ENCODE data around the gene RNF180.
"Not testable (repeated sequence)": the region's sequence is repeated elsewhere in the genome, so short reads cannot be mapped to it uniquely, and the experiment has no call there.

The RNF180 gene

DNA sequence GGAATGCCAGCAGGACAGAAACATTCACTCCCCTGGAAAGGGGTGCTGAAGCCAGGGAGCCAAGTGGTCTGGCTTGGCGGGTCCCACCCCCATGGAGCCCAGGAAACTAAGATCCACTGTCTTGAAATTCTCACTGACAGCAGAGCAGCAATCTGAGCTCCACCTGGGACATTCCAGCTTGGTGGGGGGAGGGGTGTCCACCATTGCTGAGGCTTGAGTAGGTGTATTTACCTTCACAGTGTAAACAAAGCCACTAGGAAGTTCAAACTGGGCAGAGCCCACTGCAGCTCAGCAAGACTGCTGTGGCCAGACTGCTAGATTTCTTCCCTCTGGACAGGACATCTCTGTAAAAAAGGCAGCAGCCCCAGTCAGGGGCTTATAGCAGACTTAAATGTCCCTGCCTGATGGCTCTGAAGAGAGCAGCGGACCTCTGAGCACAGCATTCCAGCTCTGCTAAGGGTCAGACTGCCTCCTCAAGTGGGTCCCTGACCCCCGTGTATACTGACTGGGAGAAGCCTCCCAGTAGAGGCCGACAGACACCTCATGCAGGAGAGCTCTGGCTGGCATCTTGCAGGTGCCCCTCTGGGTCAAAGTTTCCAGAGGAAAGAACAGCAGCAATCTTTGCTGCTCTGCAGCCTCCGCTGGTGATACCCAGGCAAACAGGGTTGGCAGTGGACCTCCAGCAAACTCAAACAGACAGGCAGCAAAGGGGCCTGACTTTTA, 241.6 kb downstream of the RNF180 start:
- H3K4ac ChIP-seq (ENCODE audit: low read depth in 1 of 2, low read length in 2 of 2); H3K4me3 ChIP-seq (ENCODE audit: insufficient read depth in 1 of 2, low read depth in 1 of 2, low read length in 2 of 2); H3K79me1 ChIP-seq (replicated peaks; ENCODE audit: low read length, poor library complexity, severe bottlenecking); H3K9ac ChIP-seq (ENCODE audit: low read length); DNase-seq; H3K14ac ChIP-seq (ENCODE audit: low read length in 2 of 2); H2AK5ac ChIP-seq (ENCODE audit: low read length, severe bottlenecking); H3K4me1 ChIP-seq (ENCODE audit: control insufficient read depth, insufficient read depth, low read depth, low read length); H3K27me3 ChIP-seq (ENCODE audit: control insufficient read depth in 1 of 2, insufficient read depth in 1 of 2, low read length in 2 of 2); H2BK120ac ChIP-seq (ENCODE audit: low read depth, low read length); H2BK12ac ChIP-seq (ENCODE audit: low read length in 2 of 2); H3K18ac ChIP-seq (ENCODE audit: low read depth in 1 of 2, low read length in 2 of 2); H2AFZ ChIP-seq (ENCODE audit: low read depth, low read length); H4K8ac ChIP-seq (ENCODE audit: low read length); H3K9me3 ChIP-seq (ENCODE audit: control insufficient read depth, low read length); H3K27ac ChIP-seq (ENCODE audit: low read length, poor library complexity, severe bottlenecking); H4K91ac ChIP-seq (ENCODE audit: low read length); H3K4me2 ChIP-seq (ENCODE audit: low read length, poor library complexity, severe bottlenecking); H3K36me3 ChIP-seq (ENCODE audit: control insufficient read depth in 1 of 2, insufficient read depth in 2 of 2, low read depth in 1 of 2, low read length in 2 of 2); H2BK15ac ChIP-seq (ENCODE audit: low read depth, poor library complexity, severe bottlenecking); H2BK5ac ChIP-seq (ENCODE audit: low read depth, low read length, poor library complexity, severe bottlenecking); H3K23ac ChIP-seq (ENCODE audit: low read length in 2 of 2): not testable (repeated sequence)
- WGBS: 67% methylated on average over 5 of the region's 5 CpGs

DNA sequence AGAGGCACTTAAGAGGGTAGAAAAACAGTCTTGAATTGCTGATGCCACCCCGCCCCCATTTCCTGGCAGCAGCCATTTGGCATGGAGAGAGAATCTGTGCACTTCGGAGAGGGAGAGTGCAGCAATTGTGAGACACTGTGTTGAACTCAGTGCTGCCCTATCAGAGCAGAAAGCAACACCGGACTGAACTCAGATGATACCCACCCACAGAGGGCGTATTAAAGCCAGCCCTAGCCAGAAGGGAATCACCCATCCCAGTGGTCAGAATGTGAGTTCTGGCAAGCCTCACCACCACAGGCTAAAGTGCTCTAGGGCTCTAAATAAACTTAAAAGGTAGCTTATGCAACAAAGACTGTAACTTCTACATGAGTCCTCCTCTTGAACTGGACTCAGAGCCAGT, 251.7 kb downstream of the RNF180 start:
- no peak overlapping the region for H3K9ac ChIP-seq (ENCODE audit: low read length)
- no peak overlapping the region for H3K4ac ChIP-seq (ENCODE audit: low read depth in 1 of 2, low read length in 2 of 2)
- H2AFZ ChIP-seq (ENCODE audit: low read depth, low read length): no peak overlapping the region
- no peak overlapping the region for H2BK120ac ChIP-seq (ENCODE audit: low read depth, low read length)
- H3K23ac ChIP-seq (ENCODE audit: low read length in 2 of 2): no peak overlapping the region
- no peaks in the 10 kb centered on the region for H3K36me3 ChIP-seq (ENCODE audit: control insufficient read depth in 1 of 2, insufficient read depth in 2 of 2, low read depth in 1 of 2, low read length in 2 of 2)
- no peak overlapping the region for H2BK12ac ChIP-seq (ENCODE audit: low read length in 2 of 2)
- H2AK5ac ChIP-seq (ENCODE audit: low read length, severe bottlenecking): no peak overlapping the region
- no peak overlapping the region for H4K8ac ChIP-seq (ENCODE audit: low read length)
- H4K91ac ChIP-seq (ENCODE audit: low read length): no peak overlapping the region
- no peak overlapping the region for H3K14ac ChIP-seq (ENCODE audit: low read length in 2 of 2)
- H3K27me3 ChIP-seq (ENCODE audit: control insufficient read depth in 1 of 2, insufficient read depth in 1 of 2, low read length in 2 of 2): no peaks in the 10 kb centered on the region
- H3K4me1 ChIP-seq (ENCODE audit: control insufficient read depth, insufficient read depth, low read depth, low read length): no peaks in the 10 kb centered on the region
- no peak overlapping the region for H3K18ac ChIP-seq (ENCODE audit: low read depth in 1 of 2, low read length in 2 of 2)
- WGBS: 81% methylated on average over 4 of the region's 4 CpGs
- H2BK5ac ChIP-seq (ENCODE audit: low read depth, low read length, poor library complexity, severe bottlenecking): no peak overlapping the region
- H3K9me3 ChIP-seq (ENCODE audit: control insufficient read depth, low read length): no peaks in the 10 kb centered on the region
- H3K4me2 ChIP-seq (ENCODE audit: low read length, poor library complexity, severe bottlenecking): no peak overlapping the region
- DNase-seq: no peak
- no peak overlapping the region for H3K4me3 ChIP-seq (ENCODE audit: insufficient read depth in 1 of 2, low read depth in 1 of 2, low read length in 2 of 2)
- no peaks in the 10 kb centered on the region for H3K79me1 ChIP-seq (replicated peaks; ENCODE audit: low read length, poor library complexity, severe bottlenecking)
- no peak overlapping the region for H3K27ac ChIP-seq (ENCODE audit: low read length, poor library complexity, severe bottlenecking)
- H2BK15ac ChIP-seq (ENCODE audit: low read depth, poor library complexity, severe bottlenecking): no peak overlapping the region

DNA sequence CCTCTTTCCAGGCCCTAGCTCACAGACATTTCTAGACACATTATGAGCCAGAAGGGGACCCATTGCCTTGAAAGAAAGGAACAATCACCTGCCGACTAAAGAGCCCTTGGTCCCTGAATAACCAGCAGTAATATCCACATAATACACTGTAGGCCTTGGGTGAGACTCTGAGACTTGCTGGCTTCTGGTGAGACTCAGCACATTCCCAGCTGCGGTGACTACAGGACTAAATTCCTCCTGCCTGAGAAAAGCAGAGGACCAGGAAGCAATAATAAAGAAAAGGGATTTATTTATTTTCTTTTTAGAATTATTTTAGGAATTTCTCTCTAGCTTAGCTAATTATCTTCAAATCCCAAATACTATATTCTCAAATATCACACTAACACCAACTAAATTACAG, 252.4 kb downstream of the RNF180 start:
- no peak overlapping the region for H4K8ac ChIP-seq (ENCODE audit: low read length)
- no peak overlapping the region for H3K4ac ChIP-seq (ENCODE audit: low read depth in 1 of 2, low read length in 2 of 2)
- H3K14ac ChIP-seq (ENCODE audit: low read length in 2 of 2): no peak overlapping the region
- no peaks in the 10 kb centered on the region for H3K79me1 ChIP-seq (replicated peaks; ENCODE audit: low read length, poor library complexity, severe bottlenecking)
- WGBS: 81% methylated on average over 1 of the region's 2 CpGs
- no peak overlapping the region for H3K18ac ChIP-seq (ENCODE audit: low read depth in 1 of 2, low read length in 2 of 2)
- H3K4me1 ChIP-seq (ENCODE audit: control insufficient read depth, insufficient read depth, low read depth, low read length): no peaks in the 10 kb centered on the region
- no peak overlapping the region for H4K91ac ChIP-seq (ENCODE audit: low read length)
- no peak overlapping the region for H2BK12ac ChIP-seq (ENCODE audit: low read length in 2 of 2)
- H2AK5ac ChIP-seq (ENCODE audit: low read length, severe bottlenecking): no peak overlapping the region
- no peak overlapping the region for H2BK15ac ChIP-seq (ENCODE audit: low read depth, poor library complexity, severe bottlenecking)
- no peaks in the 10 kb centered on the region for H3K36me3 ChIP-seq (ENCODE audit: control insufficient read depth in 1 of 2, insufficient read depth in 2 of 2, low read depth in 1 of 2, low read length in 2 of 2)
- H2AFZ ChIP-seq (ENCODE audit: low read depth, low read length): no peak overlapping the region
- no peak overlapping the region for H3K27ac ChIP-seq (ENCODE audit: low read length, poor library complexity, severe bottlenecking)
- DNase-seq: no peak
- no peaks in the 10 kb centered on the region for H3K9me3 ChIP-seq (ENCODE audit: control insufficient read depth, low read length)
- H3K23ac ChIP-seq (ENCODE audit: low read length in 2 of 2): no peak overlapping the region
- H2BK120ac ChIP-seq (ENCODE audit: low read depth, low read length): no peak overlapping the region
- no peak overlapping the region for H3K9ac ChIP-seq (ENCODE audit: low read length)
- H3K27me3 ChIP-seq (ENCODE audit: control insufficient read depth in 1 of 2, insufficient read depth in 1 of 2, low read length in 2 of 2): no peaks in the 10 kb centered on the region
- H2BK5ac ChIP-seq (ENCODE audit: low read depth, low read length, poor library complexity, severe bottlenecking): no peak overlapping the region
- H3K4me3 ChIP-seq (ENCODE audit: insufficient read depth in 1 of 2, low read depth in 1 of 2, low read length in 2 of 2): no peak overlapping the region
- H3K4me2 ChIP-seq (ENCODE audit: low read length, poor library complexity, severe bottlenecking): no peak overlapping the region

All from mesenchymal stem cell (in vitro differentiated cells and primary cell).